Brain microvascular endothelial cell (primary cell): ENCODE measurements around the gene NR2F6.

Experiments
- DNase-seq: peaks from one replicate; pipeline ENCODE4 v3.0.0-alpha.2; 2020
- H3K27ac ChIP-seq: fragments of 250-450 bp; sonication (Bioruptor Pico); 2 replicates; pipeline ENCODE4 v1.5.1; 2020; ENCODE audit warnings: mild to moderate bottlenecking, moderate library complexity
- H3K27me3 ChIP-seq: fragments of 250-450 bp; sonication (Bioruptor Pico); replicated peaks from 2 replicates; pipeline ENCODE4 v1.5.1; 2020; ENCODE audit warnings: mild to moderate bottlenecking
- H3K36me3 ChIP-seq: fragments of 250-450 bp; sonication (Bioruptor Pico); replicated peaks from 2 replicates; pipeline ENCODE4 v1.5.1; 2020; ENCODE audit warnings: mild to moderate bottlenecking
- H3K4me3 ChIP-seq: 2 replicates; pipeline ENCODE4 v1.5.1; 2011; ENCODE audit warnings: low read depth, mild to moderate bottlenecking, control low read depth, low read length, moderate library complexity
- CTCF ChIP-seq: IDR thresholded peaks from 2 replicates; pipeline ENCODE4 v1.5.1; 2011; ENCODE audit warnings: low read depth, mild to moderate bottlenecking, moderate library complexity, low read length, control low read depth, inconsistent platforms; ENCODE audit errors: missing control alignments
- in situ Hi-C: cut with HindIII; loops from 2 replicates; pipeline ENCODE4 v1.10.0; 2017; ENCODE audit warnings: low sequenced_read_pairs, low pct_ligation_motif_present

The NR2F6 gene

GRCh38 chr19:17237747-17238706, 7.7 kb downstream of the NR2F6 start:
- in situ Hi-C loops = no loop called here
- H3K27ac ChIP-seq = no peak overlapping the region
- no peak for TF ChIP-seq CTCF

GRCh38 chr19:17236811-17237543, 8.7 kb downstream of the NR2F6 start:
- Histone ChIP-seq H3K36me3 (peaks cover 13% of the 10 kb centered on the region), H3K27me3 (no peaks in the 10 kb centered on the region), H3K4me3 (no peak overlapping the region), H3K27ac (no peak overlapping the region)
- no peak for TF ChIP-seq CTCF
- DNase-seq = no peak
- in situ Hi-C loops = no loop called here

More at GRCh38 chr19:17237747-17238706, 7.7 kb downstream of the NR2F6 start:
- Histone ChIP-seq H3K36me3 (peaks cover 4% of the 10 kb centered on the region), H3K4me3 (no peak overlapping the region), H3K27me3 (no peaks in the 10 kb centered on the region)
- no peak for DNase-seq

GRCh38 chr19:17235971-17236777, 9.5 kb downstream of the NR2F6 start:
- Histone ChIP-seq H3K36me3 (peaks cover 19% of the 10 kb centered on the region), H3K4me3 (peak overlapping the region; percentile 61), H3K27me3 (no peaks in the 10 kb centered on the region), H3K27ac (no peak overlapping the region)
- in situ Hi-C loops = no loop called here
- DNase-seq = no peak
- no peak for TF ChIP-seq CTCF

GRCh38 chr19:17235300-17235970, 10.3 kb downstream of the NR2F6 start:
- H3K27ac ChIP-seq = no peak overlapping the region
- TF ChIP-seq CTCF = peak; percentile 56

GRCh38 chr19:17234911-17235299, 10.8 kb downstream of the NR2F6 start:
- TF ChIP-seq CTCF = no peak
- DNase-seq = peak; percentile 29
- no peaks in the 10 kb centered on the region for H3K27me3 ChIP-seq
- H3K27ac ChIP-seq = no peak overlapping the region
- peaks cover 28% of the 10 kb centered on the region for H3K36me3 ChIP-seq
- in situ Hi-C loops = no loop called here
- peak overlapping the region; percentile 61 for H3K4me3 ChIP-seq

More at GRCh38 chr19:17235300-17235970, 10.3 kb downstream of the NR2F6 start:
- Histone ChIP-seq H3K27me3 (no peaks in the 10 kb centered on the region), H3K36me3 (peaks cover 26% of the 10 kb centered on the region), H3K4me3 (peak overlapping the region; percentile 61)
- peak; percentile 33 for DNase-seq
- in situ Hi-C loops = no loop called here
